GM12878 (cell line): ENCODE data around the gene CNTN4. TPM values are rescaled to one million over a fixed set of nuclear protein-coding genes. Genes with fewer than 3 reads are reported as not detected.

Experiments used
- ATAC-seq: fragments of 200-7000 bp; cut with Tn5 transposase; 3 replicates; pipeline ENCODE4 v1.9.1; 2020; ENCODE audit warnings: mild to moderate bottlenecking, moderate library complexity
- BruUV-seq: library from RNA; stranded (reverse); fragments of 400-500 nt; replicated peaks from 2 replicates; lab custom pipeline; 2021; lab: Mats Ljungman, UMichigan
- CTCF ChIA-PET: fragments of 300-600 bp; sonication (Branson Sonifier 250); formaldehyde crosslinking; extraction: SDS; loops from one replicate; lab custom pipeline; 2021; ENCODE audit warnings: inconsistent platforms; lab: Yijun Ruan, JAX
- POLR2A ChIA-PET: fragments of 350-600 bp; formaldehyde crosslinking; extraction: SDS; loops from one replicate; lab custom pipeline; 2021; ENCODE audit warnings: inconsistent platforms; lab: Charles Lee
- RAD21 ChIA-PET: fragments of 300-600 bp; sonication (Branson Sonifier 250); formaldehyde crosslinking; loops from one replicate; lab custom pipeline; 2023; ENCODE audit warnings: antibody characterized with exemption; ENCODE audit not compliant: unreplicated experiment; lab: Charles Lee
- SMC1A ChIA-PET: fragments of 300-600 bp; sonication (Branson Sonifier 250); formaldehyde crosslinking; loops from one replicate; lab custom pipeline; 2023; ENCODE audit not compliant: unreplicated experiment, uncharacterized antibody; lab: Charles Lee
- DNase-seq: peaks from one replicate; pipeline ENCODE4 v3.0.0-alpha.2; 2011; ENCODE audit warnings: low read depth, low spot score
- FAIRE-seq: peaks from 3 replicates; lab custom pipeline; 2011; peaks lifted over from hg19 to GRCh38; lab: Jason Lieb, UNC
- H2AFZ ChIP-seq: 2 replicates; pipeline ENCODE4 v1.6.0; 2011; ENCODE audit warnings: low read depth, low read length, control low read depth; ENCODE audit not compliant: control insufficient read depth
- H3K27ac ChIP-seq: 2 replicates; pipeline ENCODE4 v1.5.1; 2011; ENCODE audit warnings: control low read depth; ENCODE audit not compliant: control insufficient read depth, insufficient read depth
- H3K27me3 ChIP-seq, 2 experiments: replicated peaks in 1 of 2; 2 replicates each; pipeline versions ENCODE4 v1.6.0 to v1.6.1; 2011; ENCODE audit warnings: low read length in 1 of 2; ENCODE audit not compliant: control insufficient read depth in 2 of 2, insufficient read depth in 2 of 2
- H3K36me3 ChIP-seq, 2 experiments: 2 replicates each; pipeline ENCODE4 v1.5.1; 2011; ENCODE audit warnings: low read length in 1 of 2; ENCODE audit not compliant: control insufficient read depth in 2 of 2, insufficient read depth in 2 of 2
- H3K4me1 ChIP-seq: 2 replicates; pipeline ENCODE4 v1.6.1; 2011; ENCODE audit warnings: mild to moderate bottlenecking, low read length, moderate library complexity, mixed read lengths; ENCODE audit not compliant: control insufficient read depth, insufficient read depth
- H3K4me2 ChIP-seq: 2 replicates; pipeline ENCODE4 v1.6.0; 2011; ENCODE audit warnings: control low read depth; ENCODE audit not compliant: control insufficient read depth, insufficient read depth
- H3K4me3 ChIP-seq: fragments of 200-600 bp; sonication (generic); 2 replicates; pipeline ENCODE4 v1.5.1; 2016
- H3K79me2 ChIP-seq: 2 replicates; pipeline ENCODE4 v1.6.0; 2011; ENCODE audit warnings: low read length; ENCODE audit not compliant: control insufficient read depth, insufficient read depth
- H3K9ac ChIP-seq: 2 replicates; pipeline ENCODE4 v1.8.0; 2011; ENCODE audit warnings: low read length, control low read depth, mixed read lengths; ENCODE audit not compliant: control insufficient read depth, insufficient read depth
- H3K9me3 ChIP-seq: replicated peaks from 3 replicates; pipeline ENCODE4 v1.5.1; 2011; ENCODE audit warnings: mild to moderate bottlenecking, low read length; ENCODE audit not compliant: control insufficient read depth, insufficient read depth
- H4K20me1 ChIP-seq: 2 replicates; pipeline ENCODE4 v1.6.0; 2011; ENCODE audit not compliant: control insufficient read depth, insufficient read depth
- RAD21 ChIP-seq: IDR thresholded peaks from 2 replicates; pipeline ENCODE4 v1.6.1; 2011; ENCODE audit warnings: mild to moderate bottlenecking, low read depth, low read length, moderate library complexity; ENCODE audit not compliant: insufficient read depth
- SMC3 ChIP-seq: IDR thresholded peaks from 2 replicates; pipeline ENCODE4 v1.6.1; 2011; ENCODE audit warnings: low read length, improper control_type of control experiment, borderline replicate concordance
- SUZ12 ChIP-seq: fragments of 200-600 bp; sonication (generic); IDR thresholded peaks from one replicate; pipeline ENCODE4 v1.6.1; 2018; ENCODE audit warnings: antibody characterized with exemption, mild to moderate bottlenecking; ENCODE audit not compliant: unreplicated experiment
- YY1 ChIP-seq: IDR thresholded peaks from 2 replicates; pipeline ENCODE4 v1.6.1; 2011; ENCODE audit warnings: low read depth, mild to moderate bottlenecking, low read length
- WGBS: methylation state at CpG from one replicate; pipeline ENCODE4 v1.1.6; 2016; ENCODE audit warnings: low lambda C conversion rate; ENCODE audit not compliant: insufficient replicate concordance, insufficient coverage; ENCODE audit errors: missing lambda C conversion rate; 5-methylcytosine and 5-hydroxymethylcytosine counted together
- in situ Hi-C: fragments of 300-500 bp; cut with MboI; formaldehyde crosslinking; loops from 9 replicates; pipeline ENCODE4 v1.14.3; 2018; ENCODE audit warnings: mixed read lengths
- intact Hi-C: fragments of 100-400 bp; cut with micrococcal nuclease; formaldehyde crosslinking; loops from one replicate; pipeline ENCODE4 v1.14.2; 2022; ENCODE audit not compliant: unreplicated experiment
- polyA plus RNA-seq, 11 experiments: library from polyadenylated mRNA; depleted of rRNA in 4 of 11; unstranded in 6 of 11; stranded (reverse) in 5 of 11; fragments of >200 nt; fragmentation: Nextera tagmentation in 4 of 11; fragmentation: Illumina TruSeq in 1 of 11; extraction: Ambion mirVana in 4 of 11; extraction: Trizol in 1 of 11; gene quantifications; 1 replicate in 1 of 11; 2 replicates in 10 of 11; pipeline versions ENCODE4 v1.2.1 to v1.2.3, GENCODE V29; 2011 to 2016; ENCODE audit warnings: inconsistent platforms in 2 of 11, missing spikeins in 2 of 11, low read depth in 1 of 11
- total RNA-seq, 4 experiments: library from RNA; depleted of rRNA in 3 of 4; stranded (reverse); fragments of >200 nt in 3 of 4; fragmentation: Illumina TruSeq in 1 of 4; extraction: Trizol in 1 of 4; gene quantifications; 2 replicates each; pipeline versions ENCODE4 v1.2.1 to v1.2.3, GENCODE V29; 2013 to 2021
- TF ChIP-seq, protein P1 (sequence below), 3 experiments: IDR thresholded peaks in 2 of 3; conservative IDR thresholded peaks in 1 of 3; 2 replicates each; pipeline ENCODE4 v1.5.1; 2011; ENCODE audit warnings: low read depth in 3 of 3, low read length in 3 of 3, mild to moderate bottlenecking in 3 of 3, control low read depth in 2 of 3, moderate library complexity in 2 of 3, inconsistent platforms in 1 of 3, mixed read lengths in 1 of 3; ENCODE audit not compliant: control insufficient read depth in 2 of 3, insufficient read depth in 1 of 3; ENCODE audit errors: extremely low read depth in 1 of 3

CNTN4 gene
- total and polyA plus RNA-seq, 10 of the 15 experiments (the other 5 are each of a cell fraction or from before 2014, with no cell fraction given) = 0.05 to 0.43 (median 0.15) TPM; not detected in 1

- no peaks in the 10 kb centered on the region for H4K20me1 ChIP-seq
- no TSS peak for BruUV-seq
- peak; percentile 89 for ATAC-seq
- TF ChIP-seq SMC3 = peak; percentile 49; the same call in 1 of the 2 replicates
- peak; percentile 47; the same call in 1 of the 2 replicates for TF ChIP-seq YY1
- peak; percentile 51; the same call in 1 of the 2 replicates for TF ChIP-seq RAD21
- no peak for TF ChIP-seq SUZ12
- TF ChIP-seq, protein P1, sequence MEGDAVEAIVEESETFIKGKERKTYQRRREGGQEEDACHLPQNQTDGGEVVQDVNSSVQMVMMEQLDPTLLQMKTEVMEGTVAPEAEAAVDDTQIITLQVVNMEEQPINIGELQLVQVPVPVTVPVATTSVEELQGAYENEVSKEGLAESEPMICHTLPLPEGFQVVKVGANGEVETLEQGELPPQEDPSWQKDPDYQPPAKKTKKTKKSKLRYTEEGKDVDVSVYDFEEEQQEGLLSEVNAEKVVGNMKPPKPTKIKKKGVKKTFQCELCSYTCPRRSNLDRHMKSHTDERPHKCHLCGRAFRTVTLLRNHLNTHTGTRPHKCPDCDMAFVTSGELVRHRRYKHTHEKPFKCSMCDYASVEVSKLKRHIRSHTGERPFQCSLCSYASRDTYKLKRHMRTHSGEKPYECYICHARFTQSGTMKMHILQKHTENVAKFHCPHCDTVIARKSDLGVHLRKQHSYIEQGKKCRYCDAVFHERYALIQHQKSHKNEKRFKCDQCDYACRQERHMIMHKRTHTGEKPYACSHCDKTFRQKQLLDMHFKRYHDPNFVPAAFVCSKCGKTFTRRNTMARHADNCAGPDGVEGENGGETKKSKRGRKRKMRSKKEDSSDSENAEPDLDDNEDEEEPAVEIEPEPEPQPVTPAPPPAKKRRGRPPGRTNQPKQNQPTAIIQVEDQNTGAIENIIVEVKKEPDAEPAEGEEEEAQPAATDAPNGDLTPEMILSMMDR (IDR thresholded peaks at IDR 0.05 in 2 of 3, conservative IDR thresholded peaks at IDR 0.05 in 1 of 3; ENCODE audit: control insufficient read depth in 2 of 3, extremely low read depth in 1 of 3, insufficient read depth in 1 of 3, low read depth in 3 of 3, low read length in 3 of 3) = peak; percentile 51 to 78 (median 73)
- CTCF ChIA-PET = interaction anchor here (0.6 to 2.7 kb wide), 10 partner anchors 11 to 1525 kb away, joined by 3 to 18 read pairs (median 3); no protein-coding TSS in a partner anchor
- no peak overlapping the region for H2AFZ ChIP-seq
- SMC1A ChIA-PET = interaction anchor here (1.3 kb wide), 1 partner anchor 12 kb away, joined by 5 read pairs; no protein-coding TSS in a partner anchor
- H3K27ac ChIP-seq = no peak overlapping the region
- no peaks in the 10 kb centered on the region; a peak in 1 of 4 replicates for H3K27me3 ChIP-seq
- FAIRE-seq = no peak
- no peak overlapping the region for H3K4me2 ChIP-seq
- no peak overlapping the region for H3K4me3 ChIP-seq
- no peaks in the 10 kb centered on the region for H3K4me1 ChIP-seq
- no peaks in the 10 kb centered on the region for H3K36me3 ChIP-seq
- H3K9ac ChIP-seq = no peak overlapping the region
- 20% methylated on average over 19 of the region's 19 CpGs for WGBS
- POLR2A ChIA-PET = no interaction called here
- RAD21 ChIA-PET = no interaction called here
- intact Hi-C loops (loop anchor here (5.0 to 10.0 kb wide), 2 partner anchors 858 to 1254 kb away; no protein-coding TSS in a partner anchor), in situ Hi-C loops (no loop called here)
- no peaks in the 10 kb centered on the region for H3K79me2 ChIP-seq
- DNase-seq = no peak
- H3K9me3 ChIP-seq = no peaks in the 10 kb centered on the region
Measured at GRCh38 chr3:2156244-2156847, 57.7 kb downstream of the CNTN4 start.
